Body of pancreas (tissue), 4 donors: ENCODE results near the gene MAD1L1. TPM values are rescaled to one million over a fixed set of nuclear protein-coding genes. Genes with fewer than 3 reads are reported as not detected.

Source experiments
- ATAC-seq: fragments of 150-250 bp; one replicate; pipeline ENCODE4 v1.9.1; 2016
- DNase-seq, 4 donors: peaks; one replicate each; pipeline ENCODE4 v3.0.0-alpha.2; 2019
- H3K27ac ChIP-seq, 4 donors: fragments of 200-600 bp; sonication (generic); 1 replicate in 3 of 4; 2 replicates in 1 of 4; pipeline versions ENCODE4 v1.5.1 to v1.6.1; 2016 to 2019; ENCODE audit warnings: mild to moderate bottlenecking in 1 of 4, mixed read lengths in 1 of 4, moderate library complexity in 1 of 4
- H3K27me3 ChIP-seq, 2 donors: fragments of 200-600 bp; sonication (generic); one replicate each; pipeline ENCODE4 v1.6.0; 2016; ENCODE audit warnings: mild to moderate bottlenecking in 1 of 2
- H3K36me3 ChIP-seq, 2 donors: fragments of 200-600 bp; sonication (generic); replicated peaks in 1 of 2; 2 replicates each; pipeline ENCODE4 v1.5.1; 2016; ENCODE audit warnings: low read depth in 2 of 2; ENCODE audit not compliant: insufficient read depth in 1 of 2
- H3K4me1 ChIP-seq: fragments of 200-600 bp; sonication (generic); one replicate; pipeline ENCODE4 v1.6.0; 2016
- H3K4me3 ChIP-seq, 2 donors: fragments of 200-600 bp; sonication (generic); 1 replicate in 1 of 2; 2 replicates in 1 of 2; pipeline ENCODE4 v1.5.1; 2016 to 2019
- H3K9me3 ChIP-seq, 3 donors: fragments of 200-600 bp; sonication (generic); 1 replicate in 2 of 3; 2 replicates in 1 of 3; pipeline ENCODE4 v1.5.1; 2016
- POLR2A ChIP-seq, 3 donors: fragments of 450-650 bp; IDR thresholded peaks; one replicate each; pipeline ENCODE4 v1.6.1; 2016; ENCODE audit warnings: antibody characterized with exemption in 3 of 3, mild to moderate bottlenecking in 2 of 3
- WGBS, 2 donors: methylation state at CpG; one replicate each; pipeline ENCODE4 v1.1.5; 2017; 5-methylcytosine and 5-hydroxymethylcytosine counted together
- intact Hi-C: fragments of 100-400 bp; cut with DNase I; formaldehyde crosslinking; loops from one replicate; pipeline ENCODE4 v1.15.1; 2023
- total RNA-seq, 2 donors: library from RNA; depleted of rRNA; stranded (reverse); fragments of >200 nt; gene quantifications; one replicate each; pipeline ENCODE4 v1.1.0, GENCODE V29; 2016
- TF ChIP-seq, protein P1 (sequence below), 7 experiments: fragments of 450-650 bp in 4 of 7; fragments of 200-600 bp in 3 of 7; sonication (generic) in 3 of 7; IDR thresholded peaks; one replicate each; pipeline ENCODE4 v1.5.1; 2016 to 2019; ENCODE audit warnings: antibody characterized with exemption in 7 of 7

The MAD1L1 gene
- total RNA-seq, 2 donors from 2014 or later: 14.0 to 66.9 TPM

DNA sequence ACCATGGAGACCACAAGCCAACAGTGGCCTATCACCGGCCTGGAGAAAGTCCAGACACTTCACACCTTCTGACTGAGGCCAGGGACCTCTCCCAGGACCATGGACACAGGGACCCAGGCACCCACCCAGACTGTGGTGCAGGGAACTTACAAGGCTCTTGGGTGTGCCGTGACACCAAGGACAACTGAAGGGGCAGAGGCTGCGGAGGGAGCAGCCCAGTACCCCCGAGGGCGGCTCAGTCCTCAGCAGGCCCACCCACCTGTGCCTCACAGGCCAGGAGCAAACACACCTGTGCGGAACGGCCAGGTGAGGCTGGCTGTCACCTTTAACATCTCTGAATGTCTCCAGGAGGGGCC, 182.3 kb downstream of the MAD1L1 start:
- ATAC-seq (no peak), DNase-seq (no peak)
- intact Hi-C loops: loop anchor here (10.0 kb wide), 1 partner anchor 56 kb away; no protein-coding TSS in a partner anchor
- no peaks in the 10 kb centered on the region for H3K27me3 ChIP-seq
- no peaks in the 10 kb centered on the region for H3K9me3 ChIP-seq
- H3K36me3 ChIP-seq: no peaks in the 10 kb centered on the region
- no peaks in the 10 kb centered on the region for H3K4me1 ChIP-seq
- H3K4me3 ChIP-seq: no peak overlapping the region
- TF ChIP-seq, protein P1, sequence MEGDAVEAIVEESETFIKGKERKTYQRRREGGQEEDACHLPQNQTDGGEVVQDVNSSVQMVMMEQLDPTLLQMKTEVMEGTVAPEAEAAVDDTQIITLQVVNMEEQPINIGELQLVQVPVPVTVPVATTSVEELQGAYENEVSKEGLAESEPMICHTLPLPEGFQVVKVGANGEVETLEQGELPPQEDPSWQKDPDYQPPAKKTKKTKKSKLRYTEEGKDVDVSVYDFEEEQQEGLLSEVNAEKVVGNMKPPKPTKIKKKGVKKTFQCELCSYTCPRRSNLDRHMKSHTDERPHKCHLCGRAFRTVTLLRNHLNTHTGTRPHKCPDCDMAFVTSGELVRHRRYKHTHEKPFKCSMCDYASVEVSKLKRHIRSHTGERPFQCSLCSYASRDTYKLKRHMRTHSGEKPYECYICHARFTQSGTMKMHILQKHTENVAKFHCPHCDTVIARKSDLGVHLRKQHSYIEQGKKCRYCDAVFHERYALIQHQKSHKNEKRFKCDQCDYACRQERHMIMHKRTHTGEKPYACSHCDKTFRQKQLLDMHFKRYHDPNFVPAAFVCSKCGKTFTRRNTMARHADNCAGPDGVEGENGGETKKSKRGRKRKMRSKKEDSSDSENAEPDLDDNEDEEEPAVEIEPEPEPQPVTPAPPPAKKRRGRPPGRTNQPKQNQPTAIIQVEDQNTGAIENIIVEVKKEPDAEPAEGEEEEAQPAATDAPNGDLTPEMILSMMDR (IDR thresholded peaks at IDR 0.05): no peak
- TF ChIP-seq POLR2A (IDR thresholded peaks at IDR 0.05): no peak
- H3K27ac ChIP-seq: no peak overlapping the region
- 91% methylated on average over 7 of the region's 7 CpGs; no CpG with 5 or more reads in 1 of the 2 donors for WGBS, 2 donors

DNA sequence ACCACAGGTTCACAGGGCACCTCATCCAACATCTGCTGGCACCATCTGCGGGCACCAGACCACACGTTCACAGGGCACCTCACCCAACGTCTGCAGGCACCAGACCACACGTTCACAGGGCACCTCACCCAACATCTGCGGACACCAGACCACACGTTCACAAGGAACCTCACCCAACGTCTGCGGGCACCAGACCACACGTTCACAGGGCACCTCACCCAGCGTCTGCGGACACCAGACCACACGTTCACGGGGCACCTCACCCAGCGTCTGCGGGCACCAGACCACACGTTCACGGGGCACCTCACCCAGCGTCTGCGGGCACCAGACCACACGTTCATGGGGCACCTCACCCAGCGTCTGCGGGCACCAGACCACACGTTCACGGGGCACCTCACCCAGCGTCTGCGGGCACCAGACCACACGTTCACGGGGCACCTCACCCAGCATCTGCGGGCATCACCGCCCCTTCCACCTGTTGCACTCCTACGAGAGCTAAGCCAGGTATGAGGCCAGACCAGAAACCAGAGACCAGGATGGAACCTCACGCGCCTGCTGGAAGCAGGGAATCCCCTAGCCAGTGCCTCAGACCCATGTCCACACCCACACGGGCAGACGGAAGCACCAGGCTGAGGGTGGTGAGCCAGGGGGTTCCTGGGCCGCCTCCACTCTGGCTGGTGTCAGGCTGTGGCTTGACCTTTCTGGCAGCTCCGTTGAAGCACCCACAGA, 182.8 kb downstream of the MAD1L1 start:
- 71 to 86% methylated on average over 27 of the region's 37 CpGs for WGBS, 2 donors
- Histone ChIP-seq H3K27ac (no peak overlapping the region), H3K9me3 (no peaks in the 10 kb centered on the region), H3K36me3 (no peaks in the 10 kb centered on the region), H3K4me1 (no peaks in the 10 kb centered on the region), H3K27me3 (no peaks in the 10 kb centered on the region), H3K4me3 (no peak overlapping the region)
- intact Hi-C loops: loop anchor here (10.0 kb wide), 1 partner anchor 55 kb away; no protein-coding TSS in a partner anchor
- ATAC-seq: no peak
- no peak for TF ChIP-seq POLR2A (IDR thresholded peaks at IDR 0.05)
- TF ChIP-seq, protein P1 (IDR thresholded peaks at IDR 0.05): no peak
- no peak for DNase-seq

DNA sequence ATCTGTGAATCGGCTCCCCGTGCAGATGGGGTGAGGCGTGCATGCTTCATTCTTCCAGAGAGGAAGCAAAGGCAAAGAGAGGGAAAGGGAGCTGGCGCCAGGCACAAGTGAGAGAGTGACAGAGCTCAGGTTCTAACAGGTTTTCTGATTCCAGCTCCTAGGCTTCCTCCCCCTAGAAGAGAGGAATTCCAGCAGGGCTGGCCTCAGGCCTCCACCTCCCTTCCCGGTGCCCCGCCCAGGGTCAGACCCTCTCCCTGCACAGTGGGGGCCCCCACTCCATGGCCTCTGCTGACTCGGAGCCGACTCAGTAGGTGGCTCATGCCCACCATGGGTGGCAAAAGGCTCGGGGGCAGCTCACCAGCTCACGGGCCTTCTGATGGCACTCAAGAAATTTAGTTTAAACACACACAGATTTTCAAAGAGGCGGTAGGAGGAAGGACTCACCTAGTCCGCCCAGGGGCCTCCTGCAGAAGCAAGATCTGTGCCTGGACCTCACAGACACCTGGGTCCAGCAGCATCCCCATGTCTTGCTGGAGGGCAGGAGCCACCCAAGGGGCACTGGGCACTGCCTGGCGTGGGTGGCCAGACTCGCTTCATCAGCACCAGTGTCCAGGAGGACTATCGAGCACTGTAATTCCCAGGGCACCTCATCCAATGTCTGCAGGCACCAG, 183.5 kb downstream of the MAD1L1 start:
- WGBS, 2 donors: 90 to 95% methylated on average over 8 to 15 of the region's 15 CpGs
- DNase-seq (no peak), ATAC-seq (no peak)
- H3K9me3 ChIP-seq: no peaks in the 10 kb centered on the region
- H3K36me3 ChIP-seq: no peaks in the 10 kb centered on the region
- no peaks in the 10 kb centered on the region for H3K27me3 ChIP-seq
- no peaks in the 10 kb centered on the region for H3K4me1 ChIP-seq
- no peak overlapping the region for H3K4me3 ChIP-seq
- no peak overlapping the region for H3K27ac ChIP-seq
- TF ChIP-seq, protein P1 (IDR thresholded peaks at IDR 0.05): no peak
- TF ChIP-seq POLR2A (IDR thresholded peaks at IDR 0.05): no peak
- intact Hi-C loops: no loop called here

DNA sequence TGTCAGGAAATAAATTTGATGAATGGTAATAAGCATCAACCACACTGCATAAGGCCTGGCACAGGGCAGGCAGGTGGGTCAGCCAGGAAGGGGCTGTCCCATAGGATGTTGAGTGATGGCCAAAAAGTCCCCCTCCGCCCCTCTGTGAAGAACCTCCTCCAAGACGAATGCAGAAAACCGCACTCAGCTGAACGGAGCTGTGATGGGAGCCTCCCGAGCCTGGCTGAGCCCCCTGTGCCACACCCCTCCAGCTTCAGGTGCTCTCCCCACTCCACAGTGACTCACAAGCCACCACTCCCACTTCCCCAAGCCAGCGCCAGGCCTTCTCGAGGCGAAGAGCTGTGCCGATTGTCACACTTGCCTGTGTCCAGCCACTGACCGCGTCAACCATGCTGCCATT, 184.2 kb downstream of the MAD1L1 start:
- intact Hi-C loops: no loop called here
- WGBS, 2 donors: 93 to 96% methylated on average over 10 to 11 of the region's 11 CpGs

More for the DNA sequence above, 184.2 kb downstream of the MAD1L1 start:
- DNase-seq (no peak), ATAC-seq (no peak)
- Histone ChIP-seq H3K27ac (no peak overlapping the region), H3K9me3 (no peaks in the 10 kb centered on the region), H3K4me3 (no peak overlapping the region), H3K4me1 (no peaks in the 10 kb centered on the region), H3K36me3 (no peaks in the 10 kb centered on the region), H3K27me3 (no peaks in the 10 kb centered on the region)
- TF ChIP-seq, protein P1 (IDR thresholded peaks at IDR 0.05): no peak
- no peak for TF ChIP-seq POLR2A (IDR thresholded peaks at IDR 0.05)
